Islet precursor cell (in vitro differentiated cells): ENCODE data around the gene HOXA11.

Experiments
- DNase-seq: peaks from one replicate; pipeline ENCODE4 v3.0.0-alpha.2; 2018

HOXA11 gene

GRCh38 chr7:27192546-27193334, 7.7 kb upstream of the HOXA11 start:
- peak; percentile 57 for DNase-seq

- peak; percentile 74 for DNase-seq
Observed at GRCh38 chr7:27191833-27192545, 7.0 kb upstream of the HOXA11 start.

- peak; percentile 52 for DNase-seq
Observed at GRCh38 chr7:27191161-27191731, 6.2 kb upstream of the HOXA11 start.

GRCh38 chr7:27189997-27190748, 5.1 kb upstream of the HOXA11 start:
- DNase-seq = peak; percentile 49

GRCh38 chr7:27189295-27189996, 4.4 kb upstream of the HOXA11 start:
- DNase-seq = peak; percentile 72

GRCh38 chr7:27188386-27189294, 3.6 kb upstream of the HOXA11 start:
- peak; percentile 70 for DNase-seq

- peak; percentile 73 for DNase-seq
Observed at GRCh38 chr7:27187475-27188385, 2.7 kb upstream of the HOXA11 start.

- DNase-seq = peak; percentile 51
Observed at GRCh38 chr7:27186668-27187474, 1.8 kb upstream of the HOXA11 start.

- DNase-seq = peak; percentile 70
Observed at GRCh38 chr7:27185854-27186667, 1.0 kb upstream of the HOXA11 start.

- peak; percentile 65 for DNase-seq
Observed at GRCh38 chr7:27184337-27185012, 557 bp downstream of the HOXA11 start.

- DNase-seq = peak; percentile 52
Observed at GRCh38 chr7:27183682-27184336, 1.2 kb downstream of the HOXA11 start.

GRCh38 chr7:27182861-27183681, 2.0 kb downstream of the HOXA11 start:
- peak; percentile 89 for DNase-seq

- peak; percentile 53 for DNase-seq
Observed at GRCh38 chr7:27182285-27182841, 2.7 kb downstream of the HOXA11 start.

- peak; percentile 43 for DNase-seq
Observed at GRCh38 chr7:27181795-27182275, 3.2 kb downstream of the HOXA11 start.
